K562 (cell line): Measurements from ENCODE around the gene CRABP1. TPM values are rescaled to one million over a fixed set of nuclear protein-coding genes. Genes with fewer than 3 reads are reported as not detected.

Experiments
- ATF4 ChIP-seq: fragments of 450-650 bp; formaldehyde crosslinking; IDR thresholded peaks from 2 replicates; pipeline ENCODE4 v1.4.0; 2022; ENCODE audit warnings: mild to moderate bottlenecking, moderate library complexity
- CHCHD3 ChIP-seq: fragments of 250-450 bp; sonication (Bioruptor Pico); IDR thresholded peaks from 2 replicates; pipeline ENCODE4 v2.1.2; 2022; ENCODE audit warnings: mild to moderate bottlenecking
- CREM ChIP-seq: IDR thresholded peaks from 2 replicates; pipeline ENCODE4 v1.6.1; 2014; ENCODE audit warnings: antibody characterized with exemption, low read depth
- EGR1 ChIP-seq: fragments of 450-650 bp; conservative IDR thresholded peaks from 2 replicates; pipeline ENCODE4 v1.6.1; 2017; ENCODE audit warnings: mild to moderate bottlenecking
- ERF ChIP-seq: fragments of 450-650 bp; formaldehyde crosslinking; IDR thresholded peaks from 2 replicates; pipeline ENCODE4 v1.4.0; 2020; ENCODE audit warnings: mild to moderate bottlenecking, mixed read lengths
- FOS ChIP-seq: IDR thresholded peaks from 3 replicates; pipeline ENCODE4 v1.6.1; 2011; ENCODE audit not compliant: insufficient read length; ENCODE audit errors: extremely low read depth
- FUS ChIP-seq: fragments of 200-400 bp; formaldehyde crosslinking; optimal IDR thresholded peaks from 2 replicates; pipeline ENCODE3; 2017; ENCODE audit warnings: low read depth, low read length
- HBP1 ChIP-seq: fragments of 450-650 bp; formaldehyde crosslinking; IDR thresholded peaks from 2 replicates; pipeline ENCODE4 v1.4.0; 2022; ENCODE audit warnings: missing genetic modification characterization
- HMG20A ChIP-seq: fragments of 450-650 bp; formaldehyde crosslinking; conservative IDR thresholded peaks from 2 replicates; pipeline ENCODE4 v1.4.0; 2020; ENCODE audit warnings: mild to moderate bottlenecking, mixed read lengths
- HNRNPLL ChIP-seq: fragments of 200-400 bp; formaldehyde crosslinking; IDR thresholded peaks from 2 replicates; pipeline ENCODE4 v1.6.1; 2017; ENCODE audit warnings: low read length, low read depth, mild to moderate bottlenecking; ENCODE audit not compliant: poor library complexity, severe bottlenecking
- KHSRP ChIP-seq: fragments of 450-650 bp; IDR thresholded peaks from 2 replicates; pipeline ENCODE4 v1.6.1; 2017
- KLF10 ChIP-seq: fragments of 250-450 bp; sonication (Bioruptor Pico); IDR thresholded peaks from 2 replicates; pipeline ENCODE4 v1.6.1; 2021; ENCODE audit warnings: matching md5 sums
- MBD2 ChIP-seq: sonication (generic); IDR thresholded peaks from 2 replicates; pipeline ENCODE4 v1.6.1; 2016; ENCODE audit warnings: low read depth, borderline replicate concordance
- MCM3 ChIP-seq: fragments of 450-650 bp; IDR thresholded peaks from 2 replicates; pipeline ENCODE4 v1.6.1; 2016
- MCM7 ChIP-seq, 2 experiments: fragments of 450-650 bp; IDR thresholded peaks; 2 replicates each; pipeline ENCODE4 v1.6.1; 2016 to 2018
- MIER1 ChIP-seq: fragments of 450-650 bp; IDR thresholded peaks from 2 replicates; pipeline ENCODE4 v1.6.1; 2016; ENCODE audit warnings: antibody characterized with exemption, mild to moderate bottlenecking, low read depth
- PRPF4 ChIP-seq: fragments of 200-400 bp; formaldehyde crosslinking; IDR thresholded peaks from one replicate; pipeline ENCODE4 v1.6.1; 2017; ENCODE audit warnings: low read length, low read depth, mild to moderate bottlenecking; ENCODE audit not compliant: insufficient read depth, poor library complexity, severe bottlenecking
- RBM39 ChIP-seq: fragments of 200-400 bp; formaldehyde crosslinking; optimal IDR thresholded peaks from 2 replicates; pipeline ENCODE3; 2018; ENCODE audit warnings: low read depth, low read length
- RHOXF2B ChIP-seq: fragments of 250-450 bp; sonication (Bioruptor Pico); conservative IDR thresholded peaks from 2 replicates; pipeline ENCODE4 v1.5.1; 2021
- SMARCA4 ChIP-seq: fragments of 450-650 bp; IDR thresholded peaks from 2 replicates; pipeline ENCODE4 v1.6.1; 2016
- TSC22D4 ChIP-seq: fragments of 450-650 bp; IDR thresholded peaks from 2 replicates; pipeline ENCODE4 v1.6.1; 2016; ENCODE audit warnings: missing genetic modification characterization, missing biosample characterization, control low read depth
- U2AF1 ChIP-seq: fragments of 200-400 bp; formaldehyde crosslinking; optimal IDR thresholded peaks from 2 replicates; pipeline ENCODE3; 2017; ENCODE audit warnings: mild to moderate bottlenecking, low read depth, low read length, moderate library complexity
- ZBED1 ChIP-seq: IDR thresholded peaks from 2 replicates; pipeline ENCODE4 v1.6.1; 2014
- ZC3H4 ChIP-seq: sonication (generic); formaldehyde crosslinking; IDR thresholded peaks from 2 replicates; pipeline ENCODE4 v1.9.0; 2021; ENCODE audit warnings: missing genetic modification reagents, borderline replicate concordance
- ZNF280A ChIP-seq: fragments of 450-650 bp; IDR thresholded peaks from 2 replicates; pipeline ENCODE4 v1.6.1; 2018; ENCODE audit warnings: mild to moderate bottlenecking, low read depth; ENCODE audit not compliant: partially characterized antibody
- ZNF740 ChIP-seq, 3 experiments: fragments of 200-800 bp in 1 of 3; sonication (Bioruptor generic) in 1 of 3; sonication (generic) in 1 of 3; formaldehyde crosslinking in 1 of 3; IDR thresholded peaks; 2 replicates each; pipeline versions ENCODE4 v1.6.1 to v1.8.0; 2016 to 2022; ENCODE audit warnings: mild to moderate bottlenecking in 2 of 3, missing compliant biosample characterization in 2 of 3, missing genetic modification characterization in 2 of 3, missing genetic modification reagents in 1 of 3
- polyA plus RNA-seq, 8 experiments: library from polyadenylated mRNA; depleted of rRNA in 4 of 8; stranded (reverse) in 5 of 8; unstranded in 3 of 8; fragments of >200 nt; fragmentation: Nextera tagmentation in 2 of 8; fragmentation: Illumina TruSeq in 1 of 8; extraction: Ambion mirVana in 2 of 8; extraction: Trizol in 1 of 8; gene quantifications; 2 replicates each; pipeline versions ENCODE4 v1.2.1 to v1.2.3, GENCODE V29; 2011 to 2014; ENCODE audit warnings: inconsistent platforms in 1 of 8, missing spikeins in 1 of 8
- total RNA-seq, 7 experiments: library from RNA; depleted of rRNA in 6 of 7; stranded (reverse); fragments of >200 nt in 6 of 7; fragmentation: Illumina TruSeq in 2 of 7; extraction: Trizol in 2 of 7; gene quantifications; 2 replicates each; pipeline versions ENCODE4 v1.2.1 to v1.2.3, GENCODE V29; 2011 to 2021; ENCODE audit warnings: low replicate concordance in 1 of 7

CRABP1 gene
- total and polyA plus RNA-seq, 9 of the 15 experiments (the other 6 are each of a cell fraction or from before 2014, with no cell fraction given) = 0.60 TPM; not detected in 8

- TF ChIP-seq ATF4 (CRISPR knock-in tag) = no peak
- TF ChIP-seq HBP1 (CRISPR knock-in tag) = no peak
- TF ChIP-seq ZC3H4 = no peak
- no peak for TF ChIP-seq PRPF4
- no peak for TF ChIP-seq RHOXF2B
- TF ChIP-seq HMG20A = no peak
- TF ChIP-seq KHSRP = no peak
- no peak for TF ChIP-seq TSC22D4 (tag)
- TF ChIP-seq MCM7 (IDR thresholded peaks at IDR 0.05) = no peak
- no peak for TF ChIP-seq ERF (CRISPR knock-in tag)
- TF ChIP-seq ZNF740 (CRISPR knock-in tag; IDR thresholded peaks at IDR 0.05) = no peak
- no peak for TF ChIP-seq ZNF740 (tag; IDR thresholded peaks at IDR 0.05)
- TF ChIP-seq ZBED1 = no peak
- no peak for TF ChIP-seq EGR1
- no peak for TF ChIP-seq KLF10
- TF ChIP-seq HNRNPLL = no peak
- TF ChIP-seq MBD2 = no peak
- TF ChIP-seq ZNF280A = no peak
- TF ChIP-seq FUS = no peak
- TF ChIP-seq U2AF1 = no peak
- no peak for TF ChIP-seq FOS
- TF ChIP-seq CREM = peak; percentile 44
- TF ChIP-seq RBM39 = no peak
- TF ChIP-seq MIER1 = no peak
- TF ChIP-seq CHCHD3 (CRISPR knock-in tag) = no peak
- TF ChIP-seq SMARCA4 = 0 out of 2 replicates have a peak, but pooled peaks have one; percentile 21
- TF ChIP-seq MCM3 = no peak
Measured at GRCh38 chr15:78374436-78375393, 34.6 kb downstream of the CRABP1 start (continued).
